ENCODE results near the gene PIEZO2.

DNA sequence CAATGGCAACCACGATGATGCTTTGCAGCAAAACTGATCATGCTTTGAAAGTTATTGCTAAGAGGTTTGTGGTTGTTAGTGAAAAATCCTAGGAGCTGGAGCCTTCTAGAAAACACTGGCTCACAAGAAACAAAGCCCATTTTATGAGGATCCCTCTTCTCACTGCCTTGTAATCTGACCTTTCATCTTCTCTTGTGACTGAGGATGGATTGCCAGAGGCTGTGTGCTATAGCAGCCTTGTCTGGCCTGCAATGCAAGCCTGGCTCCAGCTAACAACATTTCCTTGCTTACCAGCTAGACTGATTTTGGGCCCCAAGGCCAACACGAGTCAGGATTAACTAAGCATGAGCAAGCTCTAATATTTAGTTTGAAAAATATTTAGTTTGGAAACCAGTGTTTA lies 13.1 kb downstream of the PIEZO2 start:
- TF ChIP-seq CTCF (IDR thresholded peaks at IDR 0.05) (no peak), POLR2A (IDR thresholded peaks at IDR 0.05) (no peak)

All from heart left ventricle (tissue), 13 donors.